Lower lobe of right lung (tissue), 2 donors: ENCODE data around the gene TMEM132D. TPM values are rescaled to one million over a fixed set of nuclear protein-coding genes. Genes with fewer than 3 reads are reported as not detected.

Source experiments
- ATAC-seq, 2 donors: fragments of 200-7000 bp; cut with Tn5 transposase; one replicate each; pipeline ENCODE4 v1.9.1; 2020 to 2022; ENCODE audit warnings: mild to moderate bottlenecking in 2 of 2, moderate library complexity in 2 of 2
- DNase-seq: peaks from one replicate; pipeline ENCODE4 v3.0.0-alpha.2; 2020
- H3K27ac ChIP-seq: fragments of 200-600 bp; one replicate; pipeline ENCODE4 v1.8.0; 2022
- H3K27me3 ChIP-seq: fragments of 200-600 bp; one replicate; pipeline ENCODE4 v1.8.0; 2022; ENCODE audit warnings: low read depth
- H3K36me3 ChIP-seq: fragments of 200-600 bp; one replicate; pipeline ENCODE4 v1.8.0; 2022; ENCODE audit warnings: mild to moderate bottlenecking
- H3K4me1 ChIP-seq: fragments of 200-600 bp; one replicate; pipeline ENCODE4 v1.8.0; 2022
- H3K4me3 ChIP-seq: fragments of 200-600 bp; one replicate; pipeline ENCODE4 v1.8.0; 2022; ENCODE audit warnings: mild to moderate bottlenecking
- H3K9me3 ChIP-seq: fragments of 200-600 bp; one replicate; pipeline ENCODE4 v1.8.0; 2022
- intact Hi-C: fragments of 100-400 bp; cut with DNase I; formaldehyde crosslinking; loops from one replicate; pipeline ENCODE4 v1.11.0; 2022
- total RNA-seq: library from RNA; stranded (reverse); fragmentation: NEBNext Ultra II Directional; extraction: Animal tissue kit (Norgen Biotek cat#: 25700); gene quantifications from one replicate; pipeline ENCODE4 v1.2.1, GENCODE V29; 2021
- TF ChIP-seq, protein P1 (sequence below): fragments of 200-600 bp; IDR thresholded peaks from one replicate; pipeline ENCODE4 v1.8.0; 2022; ENCODE audit warnings: antibody characterized with exemption, mild to moderate bottlenecking
- donor health status: DM: no; HTN: yes; CAD: no; lungs with severe emphysema.

TMEM132D gene
- total RNA-seq, 1 donor from 2014 or later, result 0.06 TPM

DNA sequence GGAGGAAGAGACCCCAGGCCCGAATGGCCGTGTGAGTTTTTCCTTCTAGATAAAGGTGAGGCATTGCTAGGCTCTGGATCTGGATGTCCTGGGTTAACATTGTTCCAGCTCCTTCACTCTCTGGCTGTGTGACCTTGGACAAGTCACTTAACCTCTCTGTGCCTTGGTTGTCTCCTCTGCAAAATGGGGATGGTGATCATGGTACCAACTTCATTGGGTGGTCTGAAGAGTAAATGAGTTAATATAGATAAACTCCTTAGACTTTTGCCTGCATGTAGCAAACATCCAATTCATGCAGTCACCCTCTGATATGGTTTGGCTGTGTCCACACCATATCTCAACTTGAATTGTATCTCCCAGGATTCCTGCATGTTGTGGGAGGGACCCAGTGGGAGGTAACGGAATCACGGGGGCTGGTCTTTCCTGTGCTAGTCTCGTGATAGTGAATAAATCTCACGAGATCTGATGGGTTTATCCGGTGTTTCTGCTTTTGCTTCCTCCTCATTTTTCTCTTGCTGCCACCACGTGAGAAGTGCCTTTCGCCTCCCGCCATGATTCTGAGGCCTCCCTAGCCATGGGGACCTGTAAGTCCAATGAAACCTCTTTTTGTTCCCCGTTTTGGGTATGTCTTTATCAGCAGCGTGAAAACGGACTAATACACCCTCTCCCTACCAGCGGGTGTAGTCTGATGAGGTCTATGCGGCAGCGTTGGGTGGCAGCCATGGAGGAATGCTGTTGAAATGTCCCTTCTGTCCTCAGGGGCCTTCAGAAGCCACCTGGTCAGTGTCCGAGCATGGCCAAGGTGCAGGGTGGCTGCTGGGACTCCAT, 794.4 kb downstream of the TMEM132D start:
- TF ChIP-seq, protein P1, sequence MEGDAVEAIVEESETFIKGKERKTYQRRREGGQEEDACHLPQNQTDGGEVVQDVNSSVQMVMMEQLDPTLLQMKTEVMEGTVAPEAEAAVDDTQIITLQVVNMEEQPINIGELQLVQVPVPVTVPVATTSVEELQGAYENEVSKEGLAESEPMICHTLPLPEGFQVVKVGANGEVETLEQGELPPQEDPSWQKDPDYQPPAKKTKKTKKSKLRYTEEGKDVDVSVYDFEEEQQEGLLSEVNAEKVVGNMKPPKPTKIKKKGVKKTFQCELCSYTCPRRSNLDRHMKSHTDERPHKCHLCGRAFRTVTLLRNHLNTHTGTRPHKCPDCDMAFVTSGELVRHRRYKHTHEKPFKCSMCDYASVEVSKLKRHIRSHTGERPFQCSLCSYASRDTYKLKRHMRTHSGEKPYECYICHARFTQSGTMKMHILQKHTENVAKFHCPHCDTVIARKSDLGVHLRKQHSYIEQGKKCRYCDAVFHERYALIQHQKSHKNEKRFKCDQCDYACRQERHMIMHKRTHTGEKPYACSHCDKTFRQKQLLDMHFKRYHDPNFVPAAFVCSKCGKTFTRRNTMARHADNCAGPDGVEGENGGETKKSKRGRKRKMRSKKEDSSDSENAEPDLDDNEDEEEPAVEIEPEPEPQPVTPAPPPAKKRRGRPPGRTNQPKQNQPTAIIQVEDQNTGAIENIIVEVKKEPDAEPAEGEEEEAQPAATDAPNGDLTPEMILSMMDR, result no peak
- Histone ChIP-seq H3K4me1 (no peaks in the 10 kb centered on the region), H3K4me3 (no peak overlapping the region), H3K36me3 (no peaks in the 10 kb centered on the region), H3K9me3 (peaks cover 5% of the 10 kb centered on the region), H3K27ac (no peak overlapping the region), H3K27me3 (no peaks in the 10 kb centered on the region)
- DNase-seq (no peak), ATAC-seq (no peak)
- intact Hi-C loops, result no loop called here

GRCh38 chr12:129106772-129107171, 797.1 kb downstream of the TMEM132D start:
- no peaks in the 10 kb centered on the region for H3K36me3 ChIP-seq
- no peaks in the 10 kb centered on the region for H3K4me1 ChIP-seq
- ATAC-seq, result no peak
- intact Hi-C loops, result no loop called here
- TF ChIP-seq, protein P1, result no peak
- H3K4me3 ChIP-seq, result no peak overlapping the region
- no peak for DNase-seq
- H3K9me3 ChIP-seq, result peaks cover 5% of the 10 kb centered on the region
- no peaks in the 10 kb centered on the region for H3K27me3 ChIP-seq
- H3K27ac ChIP-seq, result no peak overlapping the region

DNA sequence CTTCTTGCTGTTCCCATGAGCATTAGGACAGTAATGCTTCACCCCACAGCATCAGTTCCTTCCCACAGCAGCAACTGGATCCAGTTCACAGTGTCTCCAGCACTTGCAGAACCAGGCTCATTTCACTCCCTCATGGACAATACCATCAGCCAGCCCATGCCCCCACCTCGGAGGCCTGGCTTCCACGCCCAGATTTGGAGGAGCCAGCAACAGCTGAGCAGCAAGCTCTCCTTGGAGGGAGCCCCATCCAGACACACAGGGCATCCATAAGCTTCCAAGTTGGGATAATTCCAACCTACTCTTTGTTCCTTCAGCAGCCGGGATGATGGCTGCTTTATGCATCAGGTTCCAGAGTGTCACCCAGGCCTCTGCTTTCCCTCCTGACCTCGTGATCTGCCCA, 800.6 kb downstream of the TMEM132D start:
- Histone ChIP-seq H3K27me3 (no peaks in the 10 kb centered on the region), H3K27ac (no peak overlapping the region), H3K4me1 (no peaks in the 10 kb centered on the region), H3K4me3 (no peak overlapping the region), H3K36me3 (no peaks in the 10 kb centered on the region), H3K9me3 (peaks cover 5% of the 10 kb centered on the region)
- TF ChIP-seq, protein P1, result no peak
- ATAC-seq (no peak), DNase-seq (no peak)
- intact Hi-C loops, result no loop called here

GRCh38 chr12:129102233-129102632, 801.6 kb downstream of the TMEM132D start:
- TF ChIP-seq, protein P1, result no peak
- H3K27ac ChIP-seq, result no peak overlapping the region
- no peak overlapping the region for H3K4me3 ChIP-seq
- H3K9me3 ChIP-seq, result peaks cover 5% of the 10 kb centered on the region
- H3K4me1 ChIP-seq, result no peaks in the 10 kb centered on the region
- ATAC-seq (no peak), DNase-seq (no peak)
- H3K27me3 ChIP-seq, result no peaks in the 10 kb centered on the region
- intact Hi-C loops, result no loop called here
- no peaks in the 10 kb centered on the region for H3K36me3 ChIP-seq

GRCh38 chr12:129101816-129102215, 802.0 kb downstream of the TMEM132D start:
- TF ChIP-seq, protein P1, result no peak
- DNase-seq, result no peak
- Histone ChIP-seq H3K27me3 (no peaks in the 10 kb centered on the region), H3K9me3 (peaks cover 5% of the 10 kb centered on the region), H3K4me1 (no peaks in the 10 kb centered on the region), H3K4me3 (no peak overlapping the region), H3K36me3 (no peaks in the 10 kb centered on the region), H3K27ac (no peak overlapping the region)
- ATAC-seq, result no peak
- intact Hi-C loops, result no loop called here
